ENCODE measurements around the gene PLCB3. TPM values are rescaled to one million over a fixed set of nuclear protein-coding genes. Genes with fewer than 3 reads are reported as not detected.

The PLCB3 gene
- total RNA-seq, 6 donors from 2014 or later = 19.5 to 55.5 (median 30.3) TPM

- peak overlapping the region; percentile 4 to 92 (median 80) for H3K4me3 ChIP-seq
- H3K36me3 ChIP-seq = peaks cover 0 to 31% (median 18%) of the 10 kb centered on the region in 4 donors
- WGBS, 2 donors = 1 to 2% methylated on average over 11 to 24 of the region's 24 CpGs
- no peaks in the 10 kb centered on the region for H3K27me3 ChIP-seq
- no peaks in the 10 kb centered on the region for H3K9me3 ChIP-seq
- peak overlapping the region; percentile 93 to 99 (median 98) for H3K27ac ChIP-seq
- peaks cover 55 to 74% (median 59%) of the 10 kb centered on the region in 4 donors for H3K4me1 ChIP-seq
- ATAC-seq (ENCODE audit: low FRiP score in 2 of 2) (peak; percentile 94 to 96), DNase-seq (peak; percentile 100)
- TF ChIP-seq POLR2A (IDR thresholded peaks at IDR 0.05) (no peak), POLR2AphosphoS5 (IDR thresholded peaks at IDR 0.05) (no peak), EP300 (IDR thresholded peaks at IDR 0.05) (no peak)
- TF ChIP-seq, protein P1, sequence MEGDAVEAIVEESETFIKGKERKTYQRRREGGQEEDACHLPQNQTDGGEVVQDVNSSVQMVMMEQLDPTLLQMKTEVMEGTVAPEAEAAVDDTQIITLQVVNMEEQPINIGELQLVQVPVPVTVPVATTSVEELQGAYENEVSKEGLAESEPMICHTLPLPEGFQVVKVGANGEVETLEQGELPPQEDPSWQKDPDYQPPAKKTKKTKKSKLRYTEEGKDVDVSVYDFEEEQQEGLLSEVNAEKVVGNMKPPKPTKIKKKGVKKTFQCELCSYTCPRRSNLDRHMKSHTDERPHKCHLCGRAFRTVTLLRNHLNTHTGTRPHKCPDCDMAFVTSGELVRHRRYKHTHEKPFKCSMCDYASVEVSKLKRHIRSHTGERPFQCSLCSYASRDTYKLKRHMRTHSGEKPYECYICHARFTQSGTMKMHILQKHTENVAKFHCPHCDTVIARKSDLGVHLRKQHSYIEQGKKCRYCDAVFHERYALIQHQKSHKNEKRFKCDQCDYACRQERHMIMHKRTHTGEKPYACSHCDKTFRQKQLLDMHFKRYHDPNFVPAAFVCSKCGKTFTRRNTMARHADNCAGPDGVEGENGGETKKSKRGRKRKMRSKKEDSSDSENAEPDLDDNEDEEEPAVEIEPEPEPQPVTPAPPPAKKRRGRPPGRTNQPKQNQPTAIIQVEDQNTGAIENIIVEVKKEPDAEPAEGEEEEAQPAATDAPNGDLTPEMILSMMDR (IDR thresholded peaks at IDR 0.05) = no peak
These were observed 10.2 kb upstream of the PLCB3 start for GRCh38 chr11:64241241-64241490.

DNA sequence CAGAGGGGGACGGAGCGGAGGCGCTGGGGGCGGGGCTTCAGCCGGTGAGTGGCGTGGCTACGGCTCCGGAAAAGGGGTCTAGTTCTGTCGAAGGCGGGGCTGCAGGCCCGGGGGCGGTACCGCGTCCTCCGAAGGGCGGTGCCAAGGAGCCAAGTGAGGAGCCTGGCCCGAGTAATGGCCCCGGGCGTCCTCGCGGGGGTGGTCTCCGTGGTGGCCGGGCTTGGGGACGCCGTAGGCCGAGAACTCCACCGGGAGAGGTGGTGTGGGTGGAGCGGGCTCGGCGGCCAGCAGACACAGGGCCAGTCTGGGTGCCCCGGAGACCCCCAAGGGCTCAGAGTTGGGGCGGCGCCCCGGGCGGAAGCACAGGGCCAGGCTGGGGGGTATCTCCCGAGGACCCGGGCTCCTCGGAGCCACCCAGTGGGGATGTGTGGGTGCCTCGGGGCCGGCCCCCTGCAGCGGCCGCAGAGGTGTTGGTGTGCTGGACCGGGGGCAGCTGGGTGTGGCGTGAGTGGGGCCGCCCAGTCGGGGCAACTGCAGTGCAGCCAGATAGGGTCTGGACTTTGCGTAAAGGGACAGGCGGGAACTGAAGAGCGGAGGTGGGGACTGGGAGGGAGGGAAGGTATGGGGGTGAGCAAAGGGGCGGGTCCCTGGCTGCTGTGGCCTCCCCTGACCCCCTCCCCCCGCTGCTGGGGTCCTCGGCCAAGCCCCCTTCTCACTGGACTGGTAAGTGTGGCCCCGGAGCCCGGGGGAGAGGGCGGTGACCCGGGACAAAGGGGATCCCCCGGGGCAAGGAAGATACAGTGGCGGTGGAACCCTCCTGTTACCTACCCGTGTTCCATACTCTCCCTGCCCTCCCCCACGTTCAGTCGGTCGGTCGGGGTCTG lies 9.6 kb upstream of the PLCB3 start:
- no peaks in the 10 kb centered on the region for H3K9me3 ChIP-seq
- peak overlapping the region; percentile 93 to 99 (median 98) for H3K27ac ChIP-seq
- TF ChIP-seq EP300 (IDR thresholded peaks at IDR 0.05) (no peak), POLR2A (IDR thresholded peaks at IDR 0.05) (peak in 3 of 4 donors; percentile 34 to 58 (median 45)), POLR2AphosphoS5 (IDR thresholded peaks at IDR 0.05) (peak; percentile 61 to 75)
- TF ChIP-seq, protein P1 (IDR thresholded peaks at IDR 0.05) = peak in 3 of 6 experiments; percentile 11 to 38 (median 14)
- H3K36me3 ChIP-seq = peaks cover 0 to 31% (median 18%) of the 10 kb centered on the region in 4 donors
- peak overlapping the region; percentile 71 to 97 (median 90) for H3K4me3 ChIP-seq
- no peaks in the 10 kb centered on the region for H3K27me3 ChIP-seq
- ATAC-seq (ENCODE audit: low FRiP score in 2 of 2) (peak in 1 of 2 donors; percentile 2), DNase-seq (peak in 1 of 2 donors; percentile 55)
- WGBS, 2 donors = 0 to 1% methylated on average over 23 to 43 of the region's 63 CpGs
- H3K4me1 ChIP-seq = peaks cover 55 to 73% (median 59%) of the 10 kb centered on the region in 4 donors

GRCh38 chr11:64243236-64243854 lies 8.0 kb upstream of the PLCB3 start:
- H3K27me3 ChIP-seq = no peaks in the 10 kb centered on the region
- peak overlapping the region in 1 of 4 donors; percentile 93 for H3K27ac ChIP-seq
- DNase-seq = peak in 1 of 2 donors; percentile 38
- no peaks in the 10 kb centered on the region for H3K9me3 ChIP-seq
- H3K36me3 ChIP-seq = peaks cover 0 to 18% (median 13%) of the 10 kb centered on the region in 4 donors
- peak overlapping the region in 1 of 4 donors; percentile 89 for H3K4me3 ChIP-seq
- peaks cover 48 to 70% (median 56%) of the 10 kb centered on the region in 4 donors for H3K4me1 ChIP-seq
- no peak for ATAC-seq (ENCODE audit: low FRiP score in 2 of 2)
- WGBS, 2 donors = 81 to 90% methylated on average over 4 to 8 of the region's 8 CpGs
- no peak for TF ChIP-seq POLR2AphosphoS5 (IDR thresholded peaks at IDR 0.05)
- TF ChIP-seq, protein P1 (IDR thresholded peaks at IDR 0.05) = no peak

DNA sequence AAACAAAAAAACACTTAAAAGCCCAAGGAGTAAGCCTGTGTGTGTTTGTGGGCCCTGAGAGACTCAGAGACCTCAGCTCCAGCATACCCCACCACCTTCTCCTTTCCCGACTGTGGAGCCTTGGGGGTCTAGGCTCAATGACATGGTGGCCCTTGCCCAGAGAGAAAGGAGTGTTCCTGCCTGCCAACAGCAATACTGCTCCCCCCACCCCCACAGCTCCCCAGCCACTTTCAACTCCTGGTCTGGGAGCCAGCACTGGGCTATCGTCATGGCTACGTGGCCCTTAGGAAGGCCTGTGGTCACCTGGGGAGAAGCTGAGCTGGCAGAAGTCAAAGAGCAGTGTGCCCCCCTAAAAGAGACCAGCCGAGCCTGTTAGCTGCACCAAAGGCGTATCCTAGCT lies 7.2 kb upstream of the PLCB3 start:
- Histone ChIP-seq H3K4me3 (no peak overlapping the region), H3K9me3 (no peaks in the 10 kb centered on the region)
- TF ChIP-seq POLR2AphosphoS5 (IDR thresholded peaks at IDR 0.05) (no peak), POLR2A (IDR thresholded peaks at IDR 0.05) (no peak), EP300 (IDR thresholded peaks at IDR 0.05) (no peak)
- TF ChIP-seq, protein P1 (IDR thresholded peaks at IDR 0.05) = no peak

More for the DNA sequence above, 7.2 kb upstream of the PLCB3 start:
- Histone ChIP-seq H3K36me3 (peaks cover 0 to 13% (median 10%) of the 10 kb centered on the region in 4 donors), H3K27me3 (no peaks in the 10 kb centered on the region), H3K27ac (no peak overlapping the region), H3K4me1 (peaks cover 45 to 64% (median 52%) of the 10 kb centered on the region in 4 donors)
- ATAC-seq (ENCODE audit: low FRiP score in 2 of 2) (no peak), DNase-seq (no peak)
- WGBS, 2 donors = 76 to 86% methylated on average over 5 of the region's 5 CpGs

Data from upper lobe of left lung (tissue), 6 donors.